Testis (tissue), 3 donors: ENCODE data around the gene USP47. TPM values are rescaled to one million over a fixed set of nuclear protein-coding genes. Genes with fewer than 3 reads are reported as not detected.

ENCODE experiments used
- DNase-seq: peaks from one replicate; pipeline ENCODE4 v3.0.0-alpha.2; 2019
- H3K27ac ChIP-seq, 2 donors: fragments of 200-600 bp; sonication (generic); one replicate each; pipeline ENCODE4 v1.5.1; 2019
- H3K27me3 ChIP-seq: fragments of 200-600 bp; sonication (generic); one replicate; pipeline ENCODE4 v1.5.1; 2019
- H3K36me3 ChIP-seq: fragments of 200-600 bp; sonication (generic); one replicate; pipeline ENCODE4 v1.5.1; 2017; ENCODE audit warnings: low read depth; ENCODE audit errors: missing control alignments
- H3K4me1 ChIP-seq: fragments of 200-600 bp; sonication (generic); one replicate; pipeline ENCODE4 v1.5.1; 2019
- H3K4me3 ChIP-seq, 2 donors: fragments of 200-600 bp; sonication (generic); one replicate each; pipeline ENCODE4 v1.5.1; 2017 to 2019
- H3K9me3 ChIP-seq: fragments of 200-600 bp; sonication (generic); one replicate; pipeline ENCODE4 v1.5.1; 2017
- POLR2A ChIP-seq: fragments of 450-650 bp; IDR thresholded peaks from one replicate; pipeline ENCODE4 v1.6.1; 2017; ENCODE audit warnings: antibody characterized with exemption, mild to moderate bottlenecking, moderate library complexity
- WGBS, 2 donors: methylation state at CpG; one replicate each; pipeline ENCODE4 v1.1.5; 2018; 5-methylcytosine and 5-hydroxymethylcytosine counted together
- intact Hi-C: fragments of 100-400 bp; cut with DNase I; formaldehyde crosslinking; loops from one replicate; pipeline ENCODE4 v1.15.1; 2023; ENCODE audit warnings: low total_unique reads
- polyA plus RNA-seq: library from polyadenylated mRNA; stranded (reverse); fragments of 350-450 nt; fragmentation: Illumina TruSeq; extraction: RNeasy Lipid Tissue Mini Kit (QIAGEN cat#74804); gene quantifications from one replicate; pipeline ENCODE4 v1.2.3, GENCODE V29; 2014; ENCODE audit warnings: low read depth, low replicate concordance; ENCODE audit not compliant: insufficient read depth
- total RNA-seq, 2 donors: library from RNA; depleted of rRNA; stranded (reverse); fragments of >200 nt; gene quantifications; one replicate each; pipeline ENCODE4 v1.2.3, GENCODE V29; 2016
- TF ChIP-seq, protein P1 (sequence below), 3 experiments: fragments of 450-650 bp in 2 of 3; fragments of 200-600 bp in 1 of 3; sonication (generic) in 1 of 3; IDR thresholded peaks; one replicate each; pipeline ENCODE4 v1.5.1; 2016 to 2019; ENCODE audit warnings: antibody characterized with exemption in 3 of 3, mild to moderate bottlenecking in 2 of 3, moderate library complexity in 1 of 3

USP47 gene
- total and polyA plus RNA-seq, 3 donors from 2014 or later = 35.1 to 111 (median 102) TPM

GRCh38 chr11:11894486-11894885 is 52.7 kb downstream of the USP47 start:
- TF ChIP-seq POLR2A = no peak
- Histone ChIP-seq H3K4me1 (no peaks in the 10 kb centered on the region), H3K36me3 (no peaks in the 10 kb centered on the region), H3K9me3 (no peaks in the 10 kb centered on the region), H3K4me3 (no peak overlapping the region), H3K27ac (no peak overlapping the region), H3K27me3 (no peaks in the 10 kb centered on the region)
- intact Hi-C loops = no loop called here
- no peak for DNase-seq
- WGBS, 2 donors = 75 to 82% methylated on average over 1 of the region's 1 CpG

DNA sequence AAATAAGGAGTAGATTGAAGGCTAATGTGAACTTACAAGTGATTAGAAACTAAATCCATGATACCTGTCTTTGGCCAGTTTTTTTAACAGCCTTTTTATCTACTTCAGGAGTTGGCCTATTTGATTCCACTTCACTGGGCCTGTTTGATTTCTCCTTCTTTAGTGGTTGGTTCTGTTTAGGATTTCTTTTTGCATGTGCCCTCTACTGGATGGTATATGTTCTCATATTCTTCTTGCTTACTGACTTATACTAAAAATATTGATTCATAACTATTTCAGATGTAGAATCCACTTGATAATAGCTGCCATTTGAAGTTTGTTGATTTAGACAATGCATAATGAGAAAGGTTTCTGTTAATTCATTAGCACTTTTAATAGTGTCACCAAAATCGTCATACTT is 53.9 kb downstream of the USP47 start:
- no peak for DNase-seq
- Histone ChIP-seq H3K4me3 (no peak overlapping the region), H3K9me3 (no peaks in the 10 kb centered on the region), H3K27ac (no peak overlapping the region), H3K4me1 (no peaks in the 10 kb centered on the region), H3K36me3 (no peaks in the 10 kb centered on the region), H3K27me3 (no peaks in the 10 kb centered on the region)
- intact Hi-C loops = no loop called here
- WGBS, 2 donors = 75 to 80% methylated on average over 1 of the region's 1 CpG
- TF ChIP-seq POLR2A = no peak
- TF ChIP-seq, protein P1, sequence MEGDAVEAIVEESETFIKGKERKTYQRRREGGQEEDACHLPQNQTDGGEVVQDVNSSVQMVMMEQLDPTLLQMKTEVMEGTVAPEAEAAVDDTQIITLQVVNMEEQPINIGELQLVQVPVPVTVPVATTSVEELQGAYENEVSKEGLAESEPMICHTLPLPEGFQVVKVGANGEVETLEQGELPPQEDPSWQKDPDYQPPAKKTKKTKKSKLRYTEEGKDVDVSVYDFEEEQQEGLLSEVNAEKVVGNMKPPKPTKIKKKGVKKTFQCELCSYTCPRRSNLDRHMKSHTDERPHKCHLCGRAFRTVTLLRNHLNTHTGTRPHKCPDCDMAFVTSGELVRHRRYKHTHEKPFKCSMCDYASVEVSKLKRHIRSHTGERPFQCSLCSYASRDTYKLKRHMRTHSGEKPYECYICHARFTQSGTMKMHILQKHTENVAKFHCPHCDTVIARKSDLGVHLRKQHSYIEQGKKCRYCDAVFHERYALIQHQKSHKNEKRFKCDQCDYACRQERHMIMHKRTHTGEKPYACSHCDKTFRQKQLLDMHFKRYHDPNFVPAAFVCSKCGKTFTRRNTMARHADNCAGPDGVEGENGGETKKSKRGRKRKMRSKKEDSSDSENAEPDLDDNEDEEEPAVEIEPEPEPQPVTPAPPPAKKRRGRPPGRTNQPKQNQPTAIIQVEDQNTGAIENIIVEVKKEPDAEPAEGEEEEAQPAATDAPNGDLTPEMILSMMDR (IDR thresholded peaks at IDR 0.05) = no peak

DNA sequence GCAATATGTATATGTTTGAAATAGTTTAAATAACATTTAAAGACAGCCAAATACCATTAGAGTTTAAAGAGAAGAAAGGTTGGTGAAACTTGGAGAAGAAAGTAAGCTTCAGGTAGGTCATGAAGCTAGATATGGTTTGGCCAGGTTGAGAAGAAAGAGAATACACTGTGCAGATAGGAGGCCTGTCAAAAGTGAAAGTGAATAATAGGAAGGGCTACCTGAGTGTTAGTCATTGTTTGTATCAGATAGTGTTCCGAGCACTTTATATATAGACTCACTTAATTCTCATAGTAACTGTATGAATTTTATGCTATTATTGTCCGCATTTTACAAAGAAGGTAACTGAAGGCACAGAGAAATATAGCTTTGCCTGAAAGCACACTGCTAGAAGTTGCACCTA is 56.9 kb downstream of the USP47 start:
- H3K36me3 ChIP-seq = no peaks in the 10 kb centered on the region
- intact Hi-C loops = no loop called here
- no peak for DNase-seq
- H3K27me3 ChIP-seq = no peaks in the 10 kb centered on the region
- no peaks in the 10 kb centered on the region for H3K9me3 ChIP-seq
- H3K4me1 ChIP-seq = no peaks in the 10 kb centered on the region
- H3K4me3 ChIP-seq = no peak overlapping the region
- WGBS, 2 donors = 95 to 100% methylated on average over 2 of the region's 2 CpGs
- no peak overlapping the region for H3K27ac ChIP-seq
- TF ChIP-seq, protein P1 (IDR thresholded peaks at IDR 0.05) = no peak
- TF ChIP-seq POLR2A = no peak

DNA sequence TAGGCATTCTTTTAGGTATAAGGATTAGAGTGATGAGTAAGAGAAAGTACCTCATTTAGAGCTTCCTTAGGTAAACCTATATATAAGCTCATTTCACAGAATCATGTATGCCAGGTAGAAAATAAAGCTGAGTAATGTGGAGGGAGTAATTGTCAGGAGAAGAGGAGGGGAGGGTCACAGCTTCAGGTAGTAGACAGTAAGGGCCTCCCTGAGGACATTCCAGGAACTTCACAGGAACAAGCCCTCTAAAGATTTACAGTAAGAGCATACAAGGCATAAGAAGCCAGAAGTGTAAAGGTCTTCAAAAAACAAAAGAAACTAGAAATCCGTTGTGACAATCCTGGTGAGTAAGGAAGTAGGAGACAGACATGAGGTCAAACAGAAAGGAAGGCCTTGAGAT is 57.6 kb downstream of the USP47 start:
- Histone ChIP-seq H3K27me3 (no peaks in the 10 kb centered on the region), H3K9me3 (no peaks in the 10 kb centered on the region), H3K36me3 (no peaks in the 10 kb centered on the region), H3K4me1 (no peaks in the 10 kb centered on the region), H3K27ac (no peak overlapping the region), H3K4me3 (no peak overlapping the region)
- 87 to 94% methylated on average over 1 of the region's 1 CpG for WGBS, 2 donors
- intact Hi-C loops = no loop called here
- no peak for DNase-seq
- no peak for TF ChIP-seq POLR2A
- TF ChIP-seq, protein P1 (IDR thresholded peaks at IDR 0.05) = no peak

GRCh38 chr11:11901929-11902328 is 60.2 kb downstream of the USP47 start:
- H3K9me3 ChIP-seq = no peaks in the 10 kb centered on the region
- TF ChIP-seq POLR2A = no peak
- TF ChIP-seq, protein P1 (IDR thresholded peaks at IDR 0.05) = no peak
- intact Hi-C loops = no loop called here
- no peaks in the 10 kb centered on the region for H3K36me3 ChIP-seq
- H3K27ac ChIP-seq = no peak overlapping the region
- no peak overlapping the region for H3K4me3 ChIP-seq
- no peak for DNase-seq
- no peaks in the 10 kb centered on the region for H3K4me1 ChIP-seq
- 89 to 90% methylated on average over 3 of the region's 3 CpGs for WGBS, 2 donors
- no peaks in the 10 kb centered on the region for H3K27me3 ChIP-seq
